Cardiac muscle cell (in vitro differentiated cells and primary cell): ENCODE measurements around the gene NUP160. TPM values are rescaled to one million over a fixed set of nuclear protein-coding genes. Genes with fewer than 3 reads are reported as not detected.

Source experiments
- DNase-seq, 2 donors: peaks; one replicate each; pipeline versions ENCODE4 v3.0.0 to v3.0.0-alpha.2; 2010 to 2017; ENCODE audit warnings: low read depth in 1 of 2, low spot score in 1 of 2
- H3K27ac ChIP-seq: fragments of 200-600 bp; sonication (generic); 2 replicates; pipeline ENCODE4 v1.5.1; 2016
- H3K27me3 ChIP-seq: fragments of 200-600 bp; sonication (generic); 2 replicates; pipeline ENCODE4 v1.6.0; 2016; ENCODE audit warnings: control low read depth
- H3K36me3 ChIP-seq: fragments of 200-600 bp; sonication (generic); 2 replicates; pipeline ENCODE4 v1.5.1; 2016; ENCODE audit warnings: control low read depth
- H3K4me1 ChIP-seq: fragments of 200-600 bp; sonication (generic); 2 replicates; pipeline ENCODE4 v1.8.1; 2017; ENCODE audit warnings: low read depth, mild to moderate bottlenecking, mixed run types
- H3K4me3 ChIP-seq: fragments of 200-600 bp; sonication (generic); 2 replicates; pipeline ENCODE4 v1.5.1; 2016; ENCODE audit warnings: mild to moderate bottlenecking
- H3K9me3 ChIP-seq: fragments of 200-600 bp; sonication (generic); 2 replicates; pipeline ENCODE4 v1.5.1; 2017; ENCODE audit warnings: low read depth, mild to moderate bottlenecking, control low read depth
- polyA plus RNA-seq: library from polyadenylated mRNA; unstranded; fragments of >200 nt; fragmentation: Nextera tagmentation; extraction: Ambion mirVana; gene quantifications from 2 replicates; pipeline ENCODE4 v1.2.1, GENCODE V29; 2016
- total RNA-seq: library from RNA; depleted of rRNA; stranded (reverse); fragments of >200 nt; gene quantifications from 2 replicates; pipeline ENCODE4 v1.2.3, GENCODE V29; 2016
- TF ChIP-seq, protein P1 (sequence below): IDR thresholded peaks from 2 replicates; pipeline ENCODE4 v1.5.1; 2012; ENCODE audit warnings: low read depth, mild to moderate bottlenecking, low read length

Gene NUP160
- total and polyA plus RNA-seq, 2 experiments from 2014 or later: 15.9 to 26.7 TPM

DNA sequence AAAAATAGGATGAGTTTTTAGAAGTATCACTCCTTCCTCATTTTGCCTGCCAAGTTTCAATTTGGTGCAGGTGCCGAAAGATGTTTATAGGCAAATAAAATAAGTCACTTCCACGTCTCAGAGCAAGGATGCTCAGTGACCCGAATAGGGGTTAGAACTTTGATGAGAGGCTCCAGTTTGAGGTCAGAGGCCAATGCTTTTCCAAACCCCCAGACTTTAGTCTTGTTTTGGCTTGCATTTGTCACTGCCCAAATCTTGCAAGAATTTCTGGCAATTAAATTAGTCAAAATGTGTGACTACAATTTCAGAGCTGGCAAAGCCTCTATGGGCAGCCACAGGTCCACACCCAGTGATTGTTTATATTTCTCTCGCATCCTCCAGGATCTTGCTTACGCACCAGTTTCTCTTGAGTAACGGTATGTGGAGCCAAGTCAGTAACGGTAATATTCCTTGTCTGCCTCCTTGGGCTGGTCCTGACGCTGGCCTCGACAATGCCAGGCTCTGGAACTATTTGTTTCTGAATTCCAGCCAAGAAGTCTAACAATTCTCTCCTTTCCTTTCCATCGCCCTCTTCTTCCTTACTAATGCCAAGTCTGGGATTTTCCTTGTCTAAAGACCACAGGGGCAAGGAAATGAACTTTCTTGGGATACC lies 9.9 kb upstream of the NUP160 start:
- H3K4me1 ChIP-seq: no peaks in the 10 kb centered on the region
- DNase-seq: peak in 1 of 2 donors; percentile 59
- H3K27me3 ChIP-seq: no peaks in the 10 kb centered on the region
- H3K27ac ChIP-seq: no peak overlapping the region
- no peaks in the 10 kb centered on the region for H3K36me3 ChIP-seq
- H3K4me3 ChIP-seq: no peak overlapping the region
- H3K9me3 ChIP-seq: no peaks in the 10 kb centered on the region
- TF ChIP-seq, protein P1, sequence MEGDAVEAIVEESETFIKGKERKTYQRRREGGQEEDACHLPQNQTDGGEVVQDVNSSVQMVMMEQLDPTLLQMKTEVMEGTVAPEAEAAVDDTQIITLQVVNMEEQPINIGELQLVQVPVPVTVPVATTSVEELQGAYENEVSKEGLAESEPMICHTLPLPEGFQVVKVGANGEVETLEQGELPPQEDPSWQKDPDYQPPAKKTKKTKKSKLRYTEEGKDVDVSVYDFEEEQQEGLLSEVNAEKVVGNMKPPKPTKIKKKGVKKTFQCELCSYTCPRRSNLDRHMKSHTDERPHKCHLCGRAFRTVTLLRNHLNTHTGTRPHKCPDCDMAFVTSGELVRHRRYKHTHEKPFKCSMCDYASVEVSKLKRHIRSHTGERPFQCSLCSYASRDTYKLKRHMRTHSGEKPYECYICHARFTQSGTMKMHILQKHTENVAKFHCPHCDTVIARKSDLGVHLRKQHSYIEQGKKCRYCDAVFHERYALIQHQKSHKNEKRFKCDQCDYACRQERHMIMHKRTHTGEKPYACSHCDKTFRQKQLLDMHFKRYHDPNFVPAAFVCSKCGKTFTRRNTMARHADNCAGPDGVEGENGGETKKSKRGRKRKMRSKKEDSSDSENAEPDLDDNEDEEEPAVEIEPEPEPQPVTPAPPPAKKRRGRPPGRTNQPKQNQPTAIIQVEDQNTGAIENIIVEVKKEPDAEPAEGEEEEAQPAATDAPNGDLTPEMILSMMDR: no peak

DNA sequence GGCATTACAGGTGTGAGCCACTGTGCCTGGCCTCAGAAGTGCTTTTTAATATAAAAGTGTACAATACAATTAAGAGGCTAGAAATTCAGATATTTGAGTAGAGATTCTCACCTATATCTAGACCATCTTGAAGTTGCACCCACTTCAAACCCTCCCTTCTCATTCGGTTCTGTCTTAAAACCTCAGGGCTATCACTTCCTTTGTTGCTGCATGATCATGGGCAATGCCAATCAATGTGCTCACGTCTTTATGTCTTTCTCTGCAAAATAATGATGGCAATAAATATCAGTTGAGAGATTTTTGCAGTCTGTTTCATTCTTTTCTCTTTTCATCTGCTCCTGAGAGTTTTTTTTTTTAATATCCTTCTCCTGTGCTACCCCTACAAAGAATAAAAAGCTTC lies 9.3 kb upstream of the NUP160 start:
- no peaks in the 10 kb centered on the region for H3K9me3 ChIP-seq
- TF ChIP-seq, protein P1: no peak
- H3K27me3 ChIP-seq: no peaks in the 10 kb centered on the region
- no peak overlapping the region for H3K4me3 ChIP-seq
- H3K27ac ChIP-seq: no peak overlapping the region
- H3K36me3 ChIP-seq: no peaks in the 10 kb centered on the region
- DNase-seq: no peak
- H3K4me1 ChIP-seq: no peaks in the 10 kb centered on the region

DNA sequence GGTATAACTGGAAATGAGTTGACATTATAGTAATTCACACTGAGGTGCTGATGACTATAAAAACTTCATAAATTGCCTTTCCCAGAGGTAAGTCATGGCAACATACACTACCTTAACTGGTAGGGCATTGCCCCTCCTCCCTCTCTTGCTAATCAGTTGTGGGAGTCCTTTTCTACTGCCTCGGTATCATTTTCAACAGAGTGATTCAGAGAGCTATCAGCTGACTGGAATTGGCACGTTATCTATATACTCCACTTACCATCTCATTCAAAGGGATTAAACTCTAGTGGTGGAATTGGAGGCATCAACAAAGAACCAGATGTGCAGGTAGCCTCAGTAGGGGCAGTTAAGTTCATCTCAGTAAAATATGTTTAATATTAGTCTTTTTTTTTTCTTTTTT lies 8.0 kb upstream of the NUP160 start:
- H3K27me3 ChIP-seq: no peaks in the 10 kb centered on the region
- TF ChIP-seq, protein P1: no peak
- peak in 1 of 2 donors; percentile 8 for DNase-seq
- H3K9me3 ChIP-seq: no peaks in the 10 kb centered on the region
- no peak overlapping the region for H3K27ac ChIP-seq
- no peaks in the 10 kb centered on the region for H3K4me1 ChIP-seq
- no peak overlapping the region for H3K4me3 ChIP-seq
- no peaks in the 10 kb centered on the region for H3K36me3 ChIP-seq

DNA sequence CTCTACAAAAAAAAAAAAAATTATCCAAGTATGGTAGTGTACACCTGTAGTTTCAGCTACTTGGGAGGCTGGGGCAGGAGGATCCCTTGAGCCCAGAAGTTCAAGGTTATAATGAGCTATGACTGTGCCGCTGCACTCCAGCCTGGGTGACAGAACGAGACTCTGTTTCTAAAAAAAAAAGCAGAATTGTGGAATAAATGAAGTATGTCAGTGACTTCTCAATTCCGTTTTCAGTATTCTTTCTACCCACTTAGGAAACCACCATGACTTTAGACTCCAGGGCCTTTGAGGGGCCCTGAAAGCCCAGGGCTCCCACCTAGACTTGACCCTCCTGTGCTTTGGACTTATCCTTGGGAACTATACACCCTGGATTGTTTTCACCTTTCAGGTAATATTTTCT lies 6.5 kb upstream of the NUP160 start:
- no peak overlapping the region for H3K4me3 ChIP-seq
- H3K4me1 ChIP-seq: no peaks in the 10 kb centered on the region
- DNase-seq: no peak
- H3K9me3 ChIP-seq: no peaks in the 10 kb centered on the region
- TF ChIP-seq, protein P1: no peak
- H3K27ac ChIP-seq: no peak overlapping the region
- H3K36me3 ChIP-seq: no peaks in the 10 kb centered on the region
- no peaks in the 10 kb centered on the region for H3K27me3 ChIP-seq

DNA sequence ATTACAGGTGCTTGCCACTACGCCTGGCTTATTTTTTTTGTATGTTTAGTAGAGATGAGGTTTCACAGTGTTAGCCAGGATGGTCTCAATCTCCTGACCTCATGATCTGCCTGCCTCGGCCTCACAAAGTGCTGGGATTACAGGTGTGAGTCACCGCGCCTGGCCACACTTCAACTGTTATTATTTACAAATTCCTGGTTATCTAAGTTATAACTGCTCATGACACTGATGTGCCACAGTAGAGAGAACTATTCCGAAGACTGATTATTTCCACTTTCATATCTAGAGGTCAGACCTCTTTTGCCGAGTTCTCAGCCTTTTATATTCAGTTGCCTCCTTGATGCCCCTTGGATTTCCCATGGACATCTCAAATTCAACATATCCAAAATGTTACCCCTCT lies 3.9 kb upstream of the NUP160 start:
- no peaks in the 10 kb centered on the region for H3K9me3 ChIP-seq
- no peaks in the 10 kb centered on the region for H3K36me3 ChIP-seq
- no peaks in the 10 kb centered on the region for H3K27me3 ChIP-seq
- DNase-seq: no peak
- no peak overlapping the region for H3K4me3 ChIP-seq
- no peak overlapping the region for H3K27ac ChIP-seq
- peaks cover 4% of the 10 kb centered on the region for H3K4me1 ChIP-seq
- TF ChIP-seq, protein P1: no peak
